Dendritic cell treated with granulocyte-macrophage colony-stimulating factor and Interleukin-4, amounts not matched to agents 40 ng/mL and 50 ng/mL, for 4 days (primary cell): ENCODE data around the gene ANTXR1.
A peak's percentile ranks its signal among the peaks of the same experiment; 100 is the strongest.

ENCODE experiments used
- H3K27ac Mint-ChIP-seq: one replicate; pipeline ENCODE4 v1.8.0; 2022; ENCODE audit warnings: mild to moderate bottlenecking, mixed read lengths
- H3K27me3 Mint-ChIP-seq: one replicate; pipeline ENCODE4 v1.8.0; 2022; ENCODE audit warnings: mild to moderate bottlenecking, mixed read lengths
- H3K36me3 Mint-ChIP-seq: one replicate; pipeline ENCODE4 v1.8.0; 2022; ENCODE audit warnings: low read depth, mixed read lengths
- H3K4me1 Mint-ChIP-seq: one replicate; pipeline ENCODE4 v1.8.0; 2022; ENCODE audit warnings: low read depth, mixed read lengths
- H3K4me3 Mint-ChIP-seq: one replicate; pipeline ENCODE4 v1.8.0; 2022; ENCODE audit warnings: mild to moderate bottlenecking, moderate library complexity, mixed read lengths
- H3K9me3 Mint-ChIP-seq: one replicate; pipeline ENCODE4 v1.8.0; 2022; ENCODE audit warnings: mixed read lengths
- intact Hi-C: fragments of 100-400 bp; cut with micrococcal nuclease; formaldehyde crosslinking; loops from one replicate; pipeline ENCODE4 v1.15.0; 2022

The ANTXR1 gene

GRCh38 chr2:69260666-69261065 lies 247.7 kb downstream of the ANTXR1 start:
- intact Hi-C loops: no loop called here
- Mint-ChIP-seq H3K4me1 (no peaks in the 10 kb centered on the region), H3K27me3 (no peaks in the 10 kb centered on the region), H3K27ac (no peak overlapping the region), H3K4me3 (no peak overlapping the region), H3K9me3 (peaks cover 50% of the 10 kb centered on the region), H3K36me3 (no peaks in the 10 kb centered on the region)

GRCh38 chr2:69269330-69269729 lies 256.4 kb downstream of the ANTXR1 start:
- Mint-ChIP-seq H3K4me1 (peaks cover 26% of the 10 kb centered on the region), H3K27ac (no peak overlapping the region), H3K4me3 (no peak overlapping the region), H3K9me3 (no peaks in the 10 kb centered on the region), H3K27me3 (peaks cover 6% of the 10 kb centered on the region), H3K36me3 (no peaks in the 10 kb centered on the region)
- intact Hi-C loops: no loop called here

GRCh38 chr2:69271831-69272257 lies 258.9 kb downstream of the ANTXR1 start:
- H3K36me3 Mint-ChIP-seq: no peaks in the 10 kb centered on the region
- H3K27ac Mint-ChIP-seq: no peak overlapping the region
- peaks cover 26% of the 10 kb centered on the region for H3K4me1 Mint-ChIP-seq
- H3K27me3 Mint-ChIP-seq: peaks cover 6% of the 10 kb centered on the region
- H3K9me3 Mint-ChIP-seq: no peaks in the 10 kb centered on the region
- no peak overlapping the region for H3K4me3 Mint-ChIP-seq
- intact Hi-C loops: no loop called here

- no peaks in the 10 kb centered on the region for H3K9me3 Mint-ChIP-seq
- H3K36me3 Mint-ChIP-seq: no peaks in the 10 kb centered on the region
- H3K4me3 Mint-ChIP-seq: no peak overlapping the region
- H3K27ac Mint-ChIP-seq: peak overlapping the region; percentile 71
- intact Hi-C loops: no loop called here
- peaks cover 26% of the 10 kb centered on the region for H3K4me1 Mint-ChIP-seq
- peaks cover 6% of the 10 kb centered on the region for H3K27me3 Mint-ChIP-seq
Measured at GRCh38 chr2:69272803-69273471, 260.0 kb downstream of the ANTXR1 start.

- no peak overlapping the region for H3K4me3 Mint-ChIP-seq
- H3K4me1 Mint-ChIP-seq: peaks cover 31% of the 10 kb centered on the region
- no peaks in the 10 kb centered on the region for H3K9me3 Mint-ChIP-seq
- intact Hi-C loops: no loop called here
- H3K36me3 Mint-ChIP-seq: no peaks in the 10 kb centered on the region
- peaks cover 6% of the 10 kb centered on the region for H3K27me3 Mint-ChIP-seq
- no peak overlapping the region for H3K27ac Mint-ChIP-seq
Measured at GRCh38 chr2:69275490-69275889, 262.5 kb downstream of the ANTXR1 start.

- peak overlapping the region; percentile 11 for H3K27ac Mint-ChIP-seq
- H3K27me3 Mint-ChIP-seq: peaks cover 4% of the 10 kb centered on the region
- intact Hi-C loops: no loop called here
- no peak overlapping the region for H3K4me3 Mint-ChIP-seq
- H3K9me3 Mint-ChIP-seq: no peaks in the 10 kb centered on the region
- H3K36me3 Mint-ChIP-seq: no peaks in the 10 kb centered on the region
- peaks cover 15% of the 10 kb centered on the region for H3K4me1 Mint-ChIP-seq
Measured at GRCh38 chr2:69278366-69278765, 265.4 kb downstream of the ANTXR1 start.

- Mint-ChIP-seq H3K4me3 (no peak overlapping the region), H3K27me3 (no peaks in the 10 kb centered on the region), H3K27ac (no peak overlapping the region), H3K9me3 (no peaks in the 10 kb centered on the region), H3K36me3 (no peaks in the 10 kb centered on the region), H3K4me1 (peaks cover 6% of the 10 kb centered on the region)
- intact Hi-C loops: no loop called here
Measured at GRCh38 chr2:69279211-69279610, 266.2 kb downstream of the ANTXR1 start.

GRCh38 chr2:69279931-69280681 lies 267.1 kb downstream of the ANTXR1 start:
- Mint-ChIP-seq H3K27me3 (no peaks in the 10 kb centered on the region), H3K9me3 (no peaks in the 10 kb centered on the region), H3K27ac (no peak overlapping the region), H3K36me3 (no peaks in the 10 kb centered on the region), H3K4me3 (no peak overlapping the region), H3K4me1 (peaks cover 6% of the 10 kb centered on the region)
- intact Hi-C loops: no loop called here

- Mint-ChIP-seq H3K4me3 (no peak overlapping the region), H3K9me3 (no peaks in the 10 kb centered on the region), H3K4me1 (peaks cover 11% of the 10 kb centered on the region), H3K36me3 (no peaks in the 10 kb centered on the region), H3K27ac (no peak overlapping the region), H3K27me3 (no peaks in the 10 kb centered on the region)
- intact Hi-C loops: no loop called here
Measured at GRCh38 chr2:69280796-69281412, 267.9 kb downstream of the ANTXR1 start.

- no peaks in the 10 kb centered on the region for H3K36me3 Mint-ChIP-seq
- H3K27ac Mint-ChIP-seq: no peak overlapping the region
- H3K9me3 Mint-ChIP-seq: no peaks in the 10 kb centered on the region
- intact Hi-C loops: no loop called here
- H3K27me3 Mint-ChIP-seq: no peaks in the 10 kb centered on the region
- peaks cover 10% of the 10 kb centered on the region for H3K4me1 Mint-ChIP-seq
- H3K4me3 Mint-ChIP-seq: no peak overlapping the region
Measured at GRCh38 chr2:69285379-69285894, 272.5 kb downstream of the ANTXR1 start.

- Mint-ChIP-seq H3K4me3 (no peak overlapping the region), H3K36me3 (no peaks in the 10 kb centered on the region), H3K4me1 (peaks cover 10% of the 10 kb centered on the region), H3K27ac (no peak overlapping the region), H3K27me3 (no peaks in the 10 kb centered on the region), H3K9me3 (no peaks in the 10 kb centered on the region)
- intact Hi-C loops: no loop called here
Measured at GRCh38 chr2:69287544-69287943, 274.6 kb downstream of the ANTXR1 start.

- intact Hi-C loops: no loop called here
- H3K4me3 Mint-ChIP-seq: no peak overlapping the region
- H3K4me1 Mint-ChIP-seq: peaks cover 10% of the 10 kb centered on the region
- H3K9me3 Mint-ChIP-seq: no peaks in the 10 kb centered on the region
- H3K36me3 Mint-ChIP-seq: no peaks in the 10 kb centered on the region
- H3K27ac Mint-ChIP-seq: no peak overlapping the region
- no peaks in the 10 kb centered on the region for H3K27me3 Mint-ChIP-seq
Measured at GRCh38 chr2:69288429-69288828, 275.4 kb downstream of the ANTXR1 start.

- no peak overlapping the region for H3K4me3 Mint-ChIP-seq
- no peaks in the 10 kb centered on the region for H3K36me3 Mint-ChIP-seq
- H3K27ac Mint-ChIP-seq: no peak overlapping the region
- intact Hi-C loops: no loop called here
- no peaks in the 10 kb centered on the region for H3K9me3 Mint-ChIP-seq
- H3K27me3 Mint-ChIP-seq: no peaks in the 10 kb centered on the region
- peaks cover 2% of the 10 kb centered on the region for H3K4me1 Mint-ChIP-seq
Measured at GRCh38 chr2:69291004-69291650, 278.1 kb downstream of the ANTXR1 start.

- Mint-ChIP-seq H3K4me1 (no peaks in the 10 kb centered on the region), H3K36me3 (no peaks in the 10 kb centered on the region), H3K4me3 (no peak overlapping the region), H3K9me3 (no peaks in the 10 kb centered on the region), H3K27me3 (no peaks in the 10 kb centered on the region), H3K27ac (no peak overlapping the region)
- intact Hi-C loops: no loop called here
Measured at GRCh38 chr2:69291721-69292120, 278.7 kb downstream of the ANTXR1 start.
